ENCODE data around the gene TANGO2.

TANGO2 gene

DNA sequence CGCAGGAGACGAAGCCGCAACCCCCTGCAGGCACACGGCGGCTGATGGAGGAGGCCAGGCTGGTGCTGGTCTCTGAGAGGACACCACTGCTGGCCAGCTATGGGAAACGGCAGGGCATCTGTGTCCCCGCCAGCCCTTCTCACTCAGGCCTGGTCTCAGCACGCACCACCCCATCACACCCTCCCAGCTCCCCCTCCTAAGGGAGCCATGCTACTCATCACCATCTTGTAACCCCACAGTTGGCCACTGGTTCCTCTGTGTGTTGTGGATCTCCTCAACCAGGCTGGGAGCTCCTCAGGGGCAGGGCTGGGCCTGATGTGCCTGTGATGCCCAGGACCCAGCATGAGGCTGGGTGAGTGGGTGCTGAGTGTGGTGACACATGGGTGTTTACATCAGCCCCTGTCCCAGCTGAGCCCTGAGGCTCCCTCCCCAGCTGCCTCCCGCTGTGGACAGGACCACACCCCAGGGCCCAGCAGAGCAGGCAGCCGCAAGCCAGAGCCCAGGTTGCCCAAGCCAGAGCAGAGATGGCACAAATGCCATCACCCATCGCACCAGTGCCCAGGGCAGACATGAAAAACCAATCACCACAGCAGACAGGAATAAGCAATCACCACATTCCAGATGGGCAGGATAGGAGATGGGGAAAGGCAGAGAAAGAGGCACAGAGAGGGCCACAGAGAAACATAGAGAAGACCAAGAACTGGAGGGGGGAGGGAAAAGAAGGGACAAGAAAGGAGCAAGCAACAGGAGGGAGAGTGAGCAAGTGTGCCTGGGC lies 12.5 kb upstream of the TANGO2 start:
- TF ChIP-seq ZBTB7A (IDR thresholded peaks at IDR 0.05; ENCODE audit: low read depth) (no peak), TAF1 (IDR thresholded peaks at IDR 0.05; ENCODE audit: low read depth) (no peak)

DNA sequence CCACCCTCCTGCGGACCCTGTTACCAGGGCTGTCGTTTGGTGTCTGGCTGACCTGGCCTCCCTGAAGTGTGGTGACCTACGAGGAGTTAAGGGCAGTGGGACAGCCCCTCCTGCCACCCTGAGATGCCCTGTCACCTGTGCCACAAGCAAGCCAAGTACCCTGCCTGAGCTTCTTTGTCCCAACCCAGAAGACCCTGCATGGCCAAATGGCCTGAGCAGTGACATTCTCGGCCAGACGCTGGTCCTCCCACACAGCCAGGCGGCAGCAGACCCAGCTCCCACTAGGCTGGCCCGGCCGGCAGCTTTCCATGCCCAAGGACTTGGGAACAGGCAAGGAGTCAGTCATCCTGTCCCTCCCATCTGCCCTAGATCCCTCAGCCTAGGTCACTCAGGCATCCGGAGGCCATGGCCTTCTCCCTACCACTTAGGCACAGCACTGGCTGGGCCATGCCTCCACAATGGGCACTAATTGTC lies 11.9 kb upstream of the TANGO2 start:
- TF ChIP-seq ZBTB7A (IDR thresholded peaks at IDR 0.05; ENCODE audit: low read depth) = no peak
- no peak for TF ChIP-seq EGR1 (IDR thresholded peaks at IDR 0.05)
- TF ChIP-seq CREB1 (IDR thresholded peaks at IDR 0.05; ENCODE audit: low read depth) = no peak

DNA sequence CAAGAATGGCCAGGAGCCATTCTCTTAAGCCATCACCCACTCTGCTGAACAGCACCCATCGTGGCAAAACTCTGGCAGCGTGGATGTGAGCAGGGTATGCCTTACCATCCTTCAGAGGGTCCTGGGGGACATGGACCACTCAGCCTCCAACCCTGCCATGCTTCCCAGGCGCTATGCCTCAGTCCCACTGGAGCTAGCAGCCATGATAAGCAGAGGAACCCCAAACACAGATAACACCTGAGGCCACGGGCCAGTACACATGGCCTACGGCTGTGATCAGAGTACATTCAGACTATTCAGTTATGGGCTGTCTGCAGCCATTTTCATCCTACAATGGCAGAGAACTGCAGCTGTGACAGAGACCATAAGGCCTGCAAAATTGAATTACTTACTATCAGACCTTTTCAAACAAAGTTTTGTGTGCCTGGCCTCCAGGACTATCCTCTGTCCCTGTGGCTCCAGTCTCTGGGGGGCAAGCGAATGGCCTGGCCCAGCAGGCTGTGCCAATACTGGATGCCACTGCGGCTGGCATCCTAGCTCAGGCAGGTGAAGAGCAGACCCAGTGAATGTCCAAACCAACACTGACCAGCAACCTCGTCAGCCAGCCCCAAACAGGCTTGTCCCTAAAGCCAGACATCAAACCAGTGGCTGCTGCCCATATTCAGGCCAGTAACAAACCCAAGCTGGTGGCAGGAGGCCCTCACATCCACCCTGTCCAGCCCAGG lies 11.2 kb upstream of the TANGO2 start:
- TF ChIP-seq CREB1 (IDR thresholded peaks at IDR 0.05; ENCODE audit: low read depth) (no peak), EP300 (IDR thresholded peaks at IDR 0.05; ENCODE audit: borderline replicate concordance) (no peak), EGR1 (IDR thresholded peaks at IDR 0.05) (no peak), RAD21 (IDR thresholded peaks at IDR 0.05; ENCODE audit: low read depth) (no peak), ZBTB7A (IDR thresholded peaks at IDR 0.05; ENCODE audit: low read depth) (no peak), TAF1 (IDR thresholded peaks at IDR 0.05; ENCODE audit: low read depth) (no peak), CEBPB (IDR thresholded peaks at IDR 0.05) (no peak), NFIC (IDR thresholded peaks at IDR 0.05) (no peak), FOXM1 (IDR thresholded peaks at IDR 0.05; ENCODE audit: borderline replicate concordance, low read depth) (no peak), TEAD4 (IDR thresholded peaks at IDR 0.05) (no peak), TCF12 (IDR thresholded peaks at IDR 0.05; ENCODE audit: low read depth) (no peak), YY1 (IDR thresholded peaks at IDR 0.05; ENCODE audit: low read depth) (no peak)
- TF ChIP-seq, protein P1, sequence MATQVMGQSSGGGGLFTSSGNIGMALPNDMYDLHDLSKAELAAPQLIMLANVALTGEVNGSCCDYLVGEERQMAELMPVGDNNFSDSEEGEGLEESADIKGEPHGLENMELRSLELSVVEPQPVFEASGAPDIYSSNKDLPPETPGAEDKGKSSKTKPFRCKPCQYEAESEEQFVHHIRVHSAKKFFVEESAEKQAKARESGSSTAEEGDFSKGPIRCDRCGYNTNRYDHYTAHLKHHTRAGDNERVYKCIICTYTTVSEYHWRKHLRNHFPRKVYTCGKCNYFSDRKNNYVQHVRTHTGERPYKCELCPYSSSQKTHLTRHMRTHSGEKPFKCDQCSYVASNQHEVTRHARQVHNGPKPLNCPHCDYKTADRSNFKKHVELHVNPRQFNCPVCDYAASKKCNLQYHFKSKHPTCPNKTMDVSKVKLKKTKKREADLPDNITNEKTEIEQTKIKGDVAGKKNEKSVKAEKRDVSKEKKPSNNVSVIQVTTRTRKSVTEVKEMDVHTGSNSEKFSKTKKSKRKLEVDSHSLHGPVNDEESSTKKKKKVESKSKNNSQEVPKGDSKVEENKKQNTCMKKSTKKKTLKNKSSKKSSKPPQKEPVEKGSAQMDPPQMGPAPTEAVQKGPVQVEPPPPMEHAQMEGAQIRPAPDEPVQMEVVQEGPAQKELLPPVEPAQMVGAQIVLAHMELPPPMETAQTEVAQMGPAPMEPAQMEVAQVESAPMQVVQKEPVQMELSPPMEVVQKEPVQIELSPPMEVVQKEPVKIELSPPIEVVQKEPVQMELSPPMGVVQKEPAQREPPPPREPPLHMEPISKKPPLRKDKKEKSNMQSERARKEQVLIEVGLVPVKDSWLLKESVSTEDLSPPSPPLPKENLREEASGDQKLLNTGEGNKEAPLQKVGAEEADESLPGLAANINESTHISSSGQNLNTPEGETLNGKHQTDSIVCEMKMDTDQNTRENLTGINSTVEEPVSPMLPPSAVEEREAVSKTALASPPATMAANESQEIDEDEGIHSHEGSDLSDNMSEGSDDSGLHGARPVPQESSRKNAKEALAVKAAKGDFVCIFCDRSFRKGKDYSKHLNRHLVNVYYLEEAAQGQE (IDR thresholded peaks at IDR 0.05; ENCODE audit: low read depth) = no peak
- TF ChIP-seq, protein P2, sequence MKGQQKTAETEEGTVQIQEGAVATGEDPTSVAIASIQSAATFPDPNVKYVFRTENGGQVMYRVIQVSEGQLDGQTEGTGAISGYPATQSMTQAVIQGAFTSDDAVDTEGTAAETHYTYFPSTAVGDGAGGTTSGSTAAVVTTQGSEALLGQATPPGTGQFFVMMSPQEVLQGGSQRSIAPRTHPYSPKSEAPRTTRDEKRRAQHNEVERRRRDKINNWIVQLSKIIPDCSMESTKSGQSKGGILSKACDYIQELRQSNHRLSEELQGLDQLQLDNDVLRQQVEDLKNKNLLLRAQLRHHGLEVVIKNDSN (IDR thresholded peaks at IDR 0.05) = no peak
- TF ChIP-seq, protein P3, sequence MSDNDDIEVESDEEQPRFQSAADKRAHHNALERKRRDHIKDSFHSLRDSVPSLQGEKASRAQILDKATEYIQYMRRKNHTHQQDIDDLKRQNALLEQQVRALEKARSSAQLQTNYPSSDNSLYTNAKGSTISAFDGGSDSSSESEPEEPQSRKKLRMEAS (IDR thresholded peaks at IDR 0.05) = no peak

DNA sequence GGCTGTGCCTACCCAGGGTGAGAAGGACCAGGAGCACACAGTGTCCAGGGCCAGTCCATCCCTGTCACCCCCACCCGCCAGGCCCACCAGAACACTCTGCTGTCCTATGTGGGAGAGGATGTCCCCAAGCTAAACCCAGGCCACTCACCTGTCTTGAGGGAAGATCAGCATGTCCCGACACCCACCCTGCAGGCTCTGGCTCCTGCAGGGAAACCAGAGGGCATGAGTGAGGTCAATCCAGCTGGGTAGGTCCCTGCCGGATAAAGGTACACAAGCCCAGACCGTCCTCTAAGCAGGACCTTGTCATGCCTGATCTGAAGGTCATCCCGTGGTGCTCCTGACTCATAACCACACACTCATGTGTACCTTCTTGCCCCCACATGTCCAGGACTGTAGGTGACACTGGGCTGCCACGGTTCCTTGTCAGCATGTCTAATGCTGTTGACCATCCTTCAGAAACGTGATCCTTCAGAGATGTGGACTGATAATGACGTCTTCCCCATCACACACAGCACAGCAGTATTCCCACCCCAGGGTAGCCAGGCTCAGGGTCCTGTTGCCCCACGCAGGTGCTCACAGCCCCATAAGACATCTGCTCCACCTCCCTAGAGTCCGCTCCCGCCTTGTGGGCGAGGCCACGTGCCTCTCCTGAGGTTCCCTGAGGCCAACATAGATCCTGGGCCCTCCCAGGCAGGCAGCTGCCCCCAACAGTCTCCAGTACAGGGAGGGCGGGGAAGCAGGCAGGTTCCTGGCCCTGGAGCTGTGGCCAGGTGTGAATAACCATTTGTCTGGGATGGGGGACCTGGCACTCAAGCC lies 10.4 kb upstream of the TANGO2 start:
- TF ChIP-seq, protein P3 (IDR thresholded peaks at IDR 0.05) = no peak
- TF ChIP-seq YY1 (IDR thresholded peaks at IDR 0.05; ENCODE audit: low read depth) (no peak), CREB1 (IDR thresholded peaks at IDR 0.05; ENCODE audit: low read depth) (no peak), EGR1 (IDR thresholded peaks at IDR 0.05) (no peak), FOXM1 (IDR thresholded peaks at IDR 0.05; ENCODE audit: borderline replicate concordance, low read depth) (no peak), TCF12 (IDR thresholded peaks at IDR 0.05; ENCODE audit: low read depth) (no peak), CEBPB (IDR thresholded peaks at IDR 0.05) (no peak), NFIC (IDR thresholded peaks at IDR 0.05) (no peak), TEAD4 (IDR thresholded peaks at IDR 0.05) (no peak), ZBTB7A (IDR thresholded peaks at IDR 0.05; ENCODE audit: low read depth) (no peak), RAD21 (IDR thresholded peaks at IDR 0.05; ENCODE audit: low read depth) (no peak), TAF1 (IDR thresholded peaks at IDR 0.05; ENCODE audit: low read depth) (no peak), EP300 (IDR thresholded peaks at IDR 0.05; ENCODE audit: borderline replicate concordance) (no peak)
- TF ChIP-seq, protein P2 (IDR thresholded peaks at IDR 0.05) = no peak
- TF ChIP-seq, protein P1 (IDR thresholded peaks at IDR 0.05; ENCODE audit: low read depth) = no peak
